HG03469 (cell line): ENCODE results near the gene TMEM178A.
"Not testable (repeated sequence)": the region's sequence is repeated elsewhere in the genome, so short reads cannot be mapped to it uniquely, and the experiment has no call there.

Experiments
- ATAC-seq: cut with Tn5 transposase; IDR thresholded peaks from one replicate; pipeline ENCODE4 v1.9.1; 2021; ENCODE audit warnings: mild to moderate bottlenecking, moderate library complexity, moderate number of reproducible peaks; ENCODE audit not compliant: unreplicated experiment

Gene TMEM178A

DNA sequence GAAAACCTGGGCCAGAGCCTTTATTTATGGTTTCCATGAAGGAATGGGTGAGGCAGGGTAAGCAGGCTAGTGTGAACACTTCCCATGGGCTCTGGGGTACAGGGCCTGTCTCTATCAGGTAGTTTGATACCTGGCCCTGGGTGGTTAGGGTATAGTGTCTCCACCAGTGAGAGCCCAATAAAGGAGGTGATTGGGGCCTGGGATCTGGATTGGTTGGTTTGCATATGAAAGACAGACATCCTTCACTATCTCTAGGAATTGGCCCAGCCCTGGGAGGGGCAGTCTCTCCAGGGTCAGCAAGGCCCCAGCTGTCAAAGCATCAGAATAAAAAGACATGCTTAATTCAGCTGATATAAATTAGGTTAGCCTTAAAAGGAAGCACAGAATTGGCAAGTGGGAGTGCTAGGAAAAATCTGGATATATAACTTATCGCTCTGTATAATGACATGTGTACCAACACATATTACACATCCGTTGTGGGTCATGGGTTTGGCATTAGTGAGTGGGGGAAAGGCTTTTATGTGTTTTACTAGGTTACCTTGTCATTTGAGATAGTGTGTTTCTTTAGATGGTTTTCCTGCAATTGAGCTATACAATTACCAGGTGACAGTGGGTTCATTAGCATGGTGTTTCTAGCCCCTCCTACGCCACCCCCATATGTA, 18.5 kb upstream of the TMEM178A start:
- no peak for ATAC-seq

DNA sequence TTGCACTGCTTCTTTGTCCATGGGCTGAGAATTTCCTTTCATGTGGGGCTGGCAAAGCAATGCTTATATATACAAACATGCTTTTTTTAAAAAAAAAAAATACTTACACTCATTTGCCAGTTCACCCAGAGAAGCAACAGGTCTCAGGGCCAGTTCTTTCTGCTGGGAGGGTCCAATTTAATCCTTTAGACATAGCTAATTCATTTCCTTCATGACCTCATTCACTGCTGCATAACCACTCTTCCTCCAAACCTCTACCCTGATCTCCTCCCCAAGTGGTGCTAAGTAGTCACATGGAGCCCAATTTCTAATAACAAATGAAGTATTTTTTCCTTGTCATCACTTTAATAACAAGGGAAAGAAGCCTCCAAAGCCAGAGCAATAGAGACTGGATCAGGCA, 17.1 kb upstream of the TMEM178A start:
- no peak for ATAC-seq

DNA sequence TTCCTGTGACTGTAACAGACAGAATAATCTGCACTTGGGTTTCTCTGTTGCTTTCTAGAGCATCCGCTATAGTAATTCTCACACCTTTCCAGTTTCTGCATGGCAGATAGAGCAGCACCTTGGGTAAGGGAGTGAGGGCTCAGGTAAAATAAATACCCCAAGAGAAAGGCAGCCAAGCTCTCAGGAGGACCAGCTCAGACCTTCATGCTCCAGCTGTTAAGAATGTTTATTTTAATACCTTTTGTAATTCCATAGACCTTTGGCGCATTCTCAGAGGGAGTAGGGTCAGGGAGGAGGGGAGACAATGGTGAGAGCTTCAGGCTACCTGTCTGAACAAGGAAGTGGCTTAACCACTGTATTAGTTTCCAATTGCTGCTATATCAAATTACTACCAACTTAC, 16.2 kb upstream of the TMEM178A start:
- no peak for ATAC-seq

DNA sequence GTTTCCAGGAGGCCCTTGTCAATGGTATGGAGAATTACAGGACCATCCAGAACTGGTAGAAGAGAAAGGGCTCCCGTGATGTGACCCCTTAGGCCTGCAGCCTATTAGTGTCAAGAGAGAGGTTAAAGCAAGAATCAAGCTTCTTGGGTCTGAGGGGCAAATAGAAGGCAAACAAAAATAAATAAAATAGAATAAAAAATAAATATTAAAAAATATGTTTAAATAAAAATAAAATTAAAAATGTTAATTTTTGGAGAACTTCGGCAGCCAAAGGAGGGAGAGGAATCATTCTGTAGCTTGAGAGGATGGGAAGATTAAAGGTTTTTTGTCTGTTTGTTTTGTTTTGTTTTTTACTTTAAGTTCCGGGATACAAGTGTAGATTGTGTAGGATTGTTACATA, 15.2 kb upstream of the TMEM178A start:
- no peak for ATAC-seq

DNA sequence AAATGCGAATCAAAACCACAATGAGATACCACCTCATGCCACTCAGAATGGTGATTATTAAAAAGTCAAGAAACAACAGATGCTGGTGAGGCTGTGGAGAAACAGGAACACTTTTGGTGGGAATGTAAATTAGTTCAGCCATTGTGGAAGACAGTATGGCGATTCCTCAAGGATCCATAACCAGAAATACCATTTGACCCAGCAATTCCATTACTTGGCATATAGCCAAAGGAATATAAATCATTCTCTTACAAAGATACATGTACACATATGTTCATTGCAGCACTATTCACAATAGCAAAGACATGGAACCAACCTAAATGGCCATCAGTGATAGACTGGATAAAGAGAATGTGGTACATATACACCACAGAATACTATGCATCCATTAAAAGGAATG, 9.5 kb upstream of the TMEM178A start:
- not testable (repeated sequence) for ATAC-seq

DNA sequence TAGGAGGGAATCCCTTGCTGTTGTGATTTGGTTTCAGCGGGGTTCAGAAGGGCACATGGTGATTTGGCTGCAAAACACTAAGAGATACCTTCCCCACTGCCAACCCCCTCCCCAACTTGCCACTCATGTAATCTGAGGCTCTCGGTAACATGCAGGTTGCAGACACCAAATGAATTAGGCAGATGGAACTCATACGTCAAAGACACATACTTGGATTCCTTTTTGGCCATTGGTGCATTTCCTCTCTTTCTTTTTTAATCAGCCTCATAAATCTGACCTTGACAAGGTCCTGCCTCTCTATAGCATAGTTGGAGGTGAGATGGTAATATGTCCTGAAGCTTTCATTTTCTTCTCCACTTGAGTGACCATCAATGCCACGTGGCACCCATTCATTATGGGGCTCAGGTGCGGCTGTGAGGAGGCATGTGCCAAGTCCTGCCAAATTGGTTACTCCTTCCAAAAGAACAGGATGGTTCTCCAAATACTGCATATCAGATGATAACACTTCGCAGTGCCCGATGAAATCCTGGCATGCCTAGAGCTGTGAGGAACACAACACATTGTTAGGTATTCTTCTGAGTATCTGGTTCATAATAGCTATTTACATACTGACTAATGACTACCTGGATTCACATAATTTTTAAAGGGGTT, 8.3 kb upstream of the TMEM178A start:
- ATAC-seq, result no peak

DNA sequence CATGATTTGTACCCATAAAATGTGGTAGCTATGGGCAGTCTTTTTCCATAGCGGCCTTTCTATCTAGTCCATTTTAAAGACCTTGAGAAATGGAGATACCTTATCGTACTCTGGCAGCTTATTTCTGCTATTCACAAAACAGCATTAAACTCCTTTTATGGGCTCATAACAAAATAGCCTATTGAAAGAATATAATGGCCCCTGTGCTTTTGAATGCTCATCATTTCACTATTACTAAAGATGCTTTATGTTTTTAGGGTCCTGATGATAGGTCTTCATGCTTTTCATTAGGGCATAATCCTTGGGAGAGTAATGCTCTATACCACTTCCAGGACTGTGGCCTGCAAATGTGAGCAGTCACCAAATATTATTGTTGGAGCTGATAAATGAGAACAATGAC, 7.3 kb upstream of the TMEM178A start:
- no peak for ATAC-seq

DNA sequence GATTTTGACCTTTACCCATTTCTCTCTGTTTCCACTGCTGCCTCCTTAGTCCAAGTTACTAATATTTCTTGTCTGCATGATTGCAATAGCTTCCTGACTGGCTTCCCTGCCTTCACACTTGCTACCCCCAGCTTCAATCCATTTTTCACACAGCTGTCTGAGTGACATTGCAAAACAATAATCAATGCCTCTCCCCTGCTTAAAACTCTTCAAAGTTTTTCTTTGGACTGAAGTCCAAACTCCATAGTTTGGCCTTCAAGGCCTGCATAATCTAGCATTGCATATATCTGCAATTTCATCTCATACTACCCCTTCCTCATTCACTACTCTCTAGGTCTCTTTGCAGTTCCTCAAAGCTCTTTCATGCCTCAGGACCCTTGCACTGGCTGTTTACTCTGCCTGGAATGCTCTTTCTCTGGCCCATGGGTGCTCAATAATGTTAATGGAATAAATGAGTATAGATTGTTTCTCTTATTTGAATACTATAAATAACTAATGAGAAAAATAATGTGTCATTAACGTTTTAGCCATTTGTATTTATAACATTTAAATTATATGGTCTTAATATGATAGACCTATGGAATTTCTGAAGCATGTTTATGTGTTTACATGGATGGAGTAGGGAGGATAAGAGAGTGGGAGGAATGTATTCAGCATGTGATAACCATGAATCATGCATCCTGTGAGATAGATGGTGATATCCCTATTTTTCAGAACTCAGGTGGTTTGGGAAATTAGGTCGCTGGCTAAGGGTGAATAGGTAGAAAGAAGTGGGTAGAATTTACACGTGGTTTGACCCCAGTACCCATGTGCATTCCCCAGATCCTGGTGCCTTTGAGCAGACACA, 5.7 kb upstream of the TMEM178A start:
- ATAC-seq, result no peak

DNA sequence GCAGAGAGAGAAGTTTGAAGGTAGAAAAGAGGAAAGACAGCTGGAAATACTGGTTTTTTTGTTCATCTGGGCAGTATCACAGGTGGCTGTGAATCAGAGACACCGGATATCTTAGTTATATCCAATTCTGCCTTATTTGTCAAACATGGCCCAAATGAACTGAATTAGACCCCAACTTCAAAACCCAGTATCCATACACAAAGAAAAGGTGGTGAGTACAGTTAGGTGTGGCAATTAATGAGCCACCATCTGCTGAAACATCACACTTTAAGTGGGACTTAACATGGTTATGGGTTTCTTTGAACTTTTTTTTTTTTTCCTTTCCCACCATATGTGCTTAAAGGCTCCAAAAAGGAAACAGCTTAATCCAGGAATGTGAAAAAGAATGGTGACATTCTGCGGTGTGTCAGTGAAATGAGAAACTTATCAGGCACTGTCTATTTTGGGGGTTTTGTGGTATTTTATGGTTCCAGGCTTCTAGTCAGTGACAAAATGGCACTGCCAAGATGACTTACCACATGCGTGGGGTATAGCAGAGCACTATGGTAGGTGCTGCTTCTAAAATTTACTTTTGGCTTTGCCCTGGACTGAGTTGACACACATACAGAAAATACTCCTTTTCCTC, 5.0 kb upstream of the TMEM178A start:
- ATAC-seq, result no peak

DNA sequence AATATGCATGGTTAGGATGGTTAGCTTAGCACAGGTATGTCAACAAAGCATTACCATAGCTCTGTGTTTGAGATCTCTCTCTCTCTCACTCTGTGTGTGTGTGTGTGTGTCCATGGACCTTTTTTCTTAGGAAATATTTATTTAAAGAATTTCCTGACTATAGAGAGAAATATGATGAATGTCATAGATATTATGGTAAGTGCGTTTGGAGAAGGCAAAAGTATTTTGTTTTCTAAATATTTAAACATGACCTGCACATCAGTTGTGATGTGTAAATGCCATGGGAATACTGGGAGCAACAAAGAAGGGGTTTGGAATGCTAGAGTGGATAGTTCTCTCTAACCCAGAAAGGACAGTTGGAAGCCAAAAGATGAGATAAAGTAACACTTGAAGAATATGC, 3.9 kb upstream of the TMEM178A start:
- no peak for ATAC-seq

DNA sequence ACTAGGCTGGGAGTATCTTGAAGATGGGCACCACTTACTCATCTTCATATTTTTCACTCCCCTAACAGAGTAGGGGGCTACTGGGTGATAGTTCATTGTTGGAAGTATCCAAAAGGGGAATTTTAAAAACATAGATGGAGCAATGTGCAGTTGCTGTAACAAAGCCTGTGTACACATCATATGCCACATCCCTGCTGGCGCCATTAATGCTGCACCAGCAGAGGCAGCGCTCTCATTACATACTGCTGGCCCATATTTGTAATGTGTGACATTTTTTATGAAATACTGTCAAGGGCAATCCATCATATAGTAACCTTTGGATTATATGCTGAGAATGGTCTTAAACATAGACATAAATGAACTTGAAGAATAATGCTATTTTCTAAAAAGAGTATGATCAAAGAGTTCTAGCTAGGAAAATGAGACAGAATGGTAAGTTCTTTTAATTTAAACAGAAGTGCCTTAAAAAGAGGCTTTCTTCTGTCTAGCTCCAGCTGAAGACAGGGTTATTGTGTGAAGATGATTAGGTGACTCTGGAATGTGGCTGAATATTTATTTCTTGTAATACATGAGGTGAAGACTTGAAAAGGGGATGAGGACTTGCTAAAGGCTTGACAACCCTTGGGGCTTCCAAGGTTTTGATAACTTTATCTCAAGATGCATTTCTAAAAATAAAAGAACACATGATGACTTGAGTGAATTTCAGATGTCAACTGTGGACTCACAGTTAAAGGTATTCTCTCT, 2.4 kb upstream of the TMEM178A start:
- no peak for ATAC-seq

DNA sequence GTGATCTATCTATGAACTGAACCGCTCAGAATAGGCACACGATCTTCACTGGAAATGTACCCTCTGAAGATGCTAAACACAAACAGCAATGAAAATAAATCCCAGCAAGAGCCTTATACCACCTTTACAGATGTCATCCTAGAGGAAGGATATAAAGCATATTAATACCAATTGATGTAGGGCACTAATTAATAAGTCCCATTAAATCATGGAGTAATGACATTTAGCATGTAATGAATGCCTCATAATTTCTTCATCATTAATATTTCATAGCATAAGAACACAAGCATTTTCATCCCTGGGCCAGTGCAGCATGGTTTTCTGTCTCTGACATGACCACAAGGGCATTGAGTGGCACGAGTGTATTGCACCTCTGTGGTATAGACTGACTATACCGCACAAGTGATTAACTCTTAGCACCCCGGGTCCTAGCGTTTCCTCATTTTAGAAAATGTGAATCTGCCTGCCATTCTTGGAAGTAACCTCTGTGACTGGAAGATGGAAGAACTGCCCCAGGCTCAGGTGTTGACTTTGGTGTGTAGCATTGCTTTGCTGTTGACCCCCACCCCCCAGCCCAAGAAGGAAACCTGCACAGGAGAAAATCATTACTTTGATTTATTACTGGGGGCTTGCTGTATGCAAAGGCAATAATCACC, 1.4 kb upstream of the TMEM178A start:
- no peak for ATAC-seq

DNA sequence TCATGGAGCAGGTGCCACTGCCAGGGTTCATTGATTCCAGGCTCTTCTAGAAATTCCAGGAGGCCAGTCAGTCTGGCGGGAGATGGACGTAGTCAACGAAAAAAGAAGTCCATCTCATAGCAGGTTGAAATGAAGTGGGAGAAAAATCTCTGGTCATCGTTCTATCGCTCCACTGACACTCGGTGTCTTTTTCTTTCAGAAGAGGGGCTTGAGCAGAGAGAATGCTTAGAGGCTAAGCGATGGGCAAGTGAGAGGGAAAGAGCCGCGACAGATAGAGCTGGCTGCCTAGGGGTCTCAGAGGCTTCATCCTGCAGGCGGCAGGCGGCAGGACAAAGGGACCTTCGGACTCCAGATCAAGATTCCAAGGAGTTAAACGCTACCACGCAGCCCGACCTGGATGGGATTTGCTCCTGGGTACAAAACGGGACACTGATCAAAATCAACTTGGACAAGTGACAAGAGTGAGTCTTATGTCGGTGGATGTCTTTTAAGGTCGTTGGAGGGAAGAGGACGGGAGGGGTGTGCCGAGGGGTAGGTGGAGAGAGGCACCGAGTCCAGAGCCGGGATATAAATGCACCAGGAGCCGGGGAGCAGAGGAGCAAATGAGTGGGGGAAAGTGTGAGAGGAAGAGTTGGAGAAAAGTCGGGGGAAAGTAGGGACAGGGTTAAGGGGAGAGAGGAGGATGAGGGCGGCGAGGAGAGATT, 677 bp upstream of the TMEM178A start:
- ATAC-seq, result no peak

DNA sequence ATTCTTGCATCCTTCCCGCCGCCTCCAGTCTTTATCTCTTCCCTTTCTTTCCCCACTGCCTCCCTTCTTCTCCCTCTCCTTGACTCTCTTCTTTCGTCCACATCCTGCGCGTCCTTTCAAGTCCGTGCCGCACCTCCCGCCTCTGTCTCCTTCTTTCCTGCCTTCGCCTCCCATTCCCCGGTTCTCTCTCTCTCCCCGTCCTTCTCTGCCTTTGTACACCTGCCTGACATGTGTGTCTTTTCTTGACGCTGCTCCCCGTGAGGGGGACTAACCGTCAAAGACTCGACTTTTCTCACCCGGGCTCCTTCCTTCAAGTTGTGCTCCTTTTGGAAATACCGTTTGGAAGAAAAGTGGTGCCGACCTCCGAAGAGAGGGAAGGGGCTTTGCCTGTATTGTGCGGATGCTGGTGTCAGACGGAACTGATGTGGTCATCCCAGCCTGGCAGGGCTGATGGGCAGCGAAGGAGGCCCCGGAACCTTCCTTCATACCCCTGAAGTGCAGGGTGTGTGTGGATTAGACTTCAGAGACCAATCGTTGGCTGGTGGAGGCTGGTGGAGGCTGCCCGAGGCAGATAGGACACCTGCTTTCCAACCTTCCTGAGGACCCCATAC, 879 bp downstream of the TMEM178A start:
- no peak for ATAC-seq

DNA sequence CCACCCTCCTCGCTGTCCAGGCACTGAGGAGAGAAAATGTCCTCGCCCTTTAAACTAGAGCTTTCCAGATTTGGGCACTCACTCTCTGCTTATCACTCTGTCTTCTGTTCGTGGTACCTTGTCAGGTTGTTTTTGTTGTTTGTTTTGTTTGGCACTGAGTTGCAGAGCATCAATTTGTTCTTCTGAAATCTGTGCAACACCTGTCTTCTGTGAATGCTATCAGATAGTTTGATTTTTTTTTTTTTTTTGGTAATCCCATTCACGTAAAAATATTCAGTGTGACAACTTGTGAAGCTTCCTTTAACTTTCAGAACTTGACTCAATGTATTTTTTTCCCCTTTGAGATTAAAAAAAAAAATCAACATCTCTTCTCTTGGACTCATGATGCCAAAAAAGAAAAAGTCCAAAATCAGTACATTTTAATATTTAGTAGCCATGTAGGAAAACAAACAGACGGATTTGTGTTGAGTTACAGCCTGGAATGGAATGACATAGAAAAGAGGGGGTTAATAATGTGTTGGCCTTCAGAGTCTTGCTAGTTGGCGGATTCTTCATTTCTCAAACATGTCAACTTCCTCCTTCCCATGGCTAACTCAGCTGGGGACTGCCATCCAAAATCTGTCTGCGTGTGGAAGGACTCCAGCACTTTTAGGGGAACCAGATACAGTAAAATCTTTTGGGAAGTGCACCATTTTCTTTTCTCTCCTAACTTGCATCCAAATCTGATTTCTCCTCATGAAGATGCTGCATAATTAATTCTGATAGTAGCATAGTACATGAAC, 1.6 kb downstream of the TMEM178A start:
- ATAC-seq, result no peak

DNA sequence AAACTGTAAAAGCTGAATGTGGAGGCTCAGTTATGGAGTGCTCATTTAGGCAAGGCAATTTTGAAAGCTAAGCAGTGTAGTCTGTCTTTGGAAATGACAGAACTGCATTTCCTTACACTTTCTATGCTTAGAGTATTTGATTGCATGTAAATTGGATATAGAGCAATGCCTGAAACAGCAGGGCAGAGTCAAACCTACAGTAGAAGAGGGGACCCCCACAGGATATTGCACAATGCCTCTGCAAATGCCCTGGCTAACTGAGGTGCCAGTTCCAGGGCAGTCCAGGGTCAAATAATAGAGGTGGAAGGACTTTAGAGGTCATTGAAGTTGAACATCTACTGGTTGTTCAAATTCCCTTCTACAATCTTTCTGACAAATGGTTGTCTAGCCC, 2.2 kb downstream of the TMEM178A start:
- no peak for ATAC-seq

DNA sequence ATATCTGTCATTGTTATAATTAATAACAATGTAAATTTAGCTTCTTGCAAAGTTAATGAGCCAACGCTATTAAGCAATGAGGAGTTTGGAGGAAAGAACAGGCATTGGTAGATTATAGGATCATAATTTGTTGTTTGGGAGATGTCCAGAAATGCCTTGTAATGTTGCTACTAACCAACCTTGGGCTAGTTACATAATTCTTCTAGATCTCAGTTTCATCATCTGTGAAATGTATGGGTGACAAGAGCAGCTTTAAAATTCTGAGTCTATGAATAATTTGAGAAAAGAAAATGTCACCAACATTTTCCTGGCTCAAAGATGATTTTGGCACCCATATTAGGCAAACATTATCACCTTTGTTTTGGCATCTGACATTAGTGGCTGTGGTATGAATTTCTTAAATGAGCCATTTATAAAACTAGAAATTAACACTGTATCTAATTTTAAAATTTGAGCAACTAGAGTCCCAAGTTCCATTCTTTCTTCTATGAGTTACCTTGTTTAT, 2.9 kb downstream of the TMEM178A start:
- ATAC-seq, result no peak

DNA sequence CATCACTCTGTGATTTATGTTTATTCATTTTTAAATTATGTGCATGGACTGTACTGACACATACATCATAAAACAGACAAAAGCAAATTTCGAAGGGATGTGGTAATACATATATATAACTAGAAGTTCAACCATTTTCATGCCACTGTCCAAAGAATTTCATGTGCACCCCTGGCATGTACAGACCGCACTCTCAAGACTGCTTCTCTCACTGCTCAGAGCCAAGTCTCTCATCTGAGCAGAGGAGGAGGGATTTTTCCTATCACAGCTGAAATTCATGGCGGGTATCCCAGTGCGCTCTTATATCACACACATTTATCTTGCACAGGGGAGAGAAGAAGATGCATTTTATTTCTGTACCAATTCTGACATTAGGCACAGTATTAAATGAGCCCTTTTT, 5.9 kb downstream of the TMEM178A start:
- ATAC-seq, result no peak
